GM13977 (cell line): Measurements from ENCODE around the gene LYRM4.

ENCODE experiments used
- DNase-seq: peaks from one replicate; pipeline ENCODE4 v3.0.0; 2012; ENCODE audit warnings: low spot score
- CTCF ChIP-seq: IDR thresholded peaks from 2 replicates; pipeline ENCODE4 v1.5.1; 2012; ENCODE audit warnings: mild to moderate bottlenecking, control low read depth; ENCODE audit not compliant: insufficient read depth; ENCODE audit errors: extremely low read depth, missing control alignments
- in situ Hi-C: fragments of 300-500 bp; cut with MboI; formaldehyde crosslinking; loops from one replicate; pipeline ENCODE4 v1.12.0; 2022; ENCODE audit warnings: low sequenced_read_pairs, low pct_unique_long_range_greater_than_20kb, mixed read lengths, inconsistent platforms; ENCODE audit not compliant: unreplicated experiment

LYRM4 gene

GRCh38 chr6:5260661-5261544 is at the start of gene LYRM4, which contains the start of gene FARS2:
Gene LYRM4 (minus strand): TSS chr6:5260950. CDS start chr6:5260733, 217 bp downstream.
Gene FARS2 (plus strand): TSS chr6:5261513.
- DNase-seq, result peak; percentile 91
- in situ Hi-C loops, result no loop called here
- peak; percentile 11 for TF ChIP-seq CTCF

- in situ Hi-C loops, result no loop called here
- no peak for TF ChIP-seq CTCF
- no peak for DNase-seq
These were observed 47.3 kb upstream of the LYRM4 start for GRCh38 chr6:5308066-5308465.

DNA sequence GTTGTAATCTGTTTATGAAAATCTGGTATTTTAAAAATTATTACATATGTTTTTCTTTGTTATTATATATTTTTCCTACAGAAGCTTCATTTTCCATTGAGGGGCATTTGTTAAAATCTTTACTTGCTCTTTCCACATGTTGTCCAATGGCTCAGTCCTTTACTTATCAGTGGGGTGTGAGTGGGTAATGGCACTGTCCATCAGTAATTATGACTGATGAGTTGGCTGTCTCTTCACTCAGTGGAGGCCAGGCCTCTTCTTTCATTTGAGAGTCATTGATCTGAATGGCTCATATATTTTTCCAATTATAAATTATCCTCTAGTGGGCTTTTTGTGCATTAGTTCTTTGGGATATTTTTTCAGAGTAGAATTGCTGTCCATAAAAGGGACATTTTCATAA is 46.3 kb upstream of the LYRM4 start:
- in situ Hi-C loops, result no loop called here
- TF ChIP-seq CTCF, result no peak
- DNase-seq, result no peak

DNA sequence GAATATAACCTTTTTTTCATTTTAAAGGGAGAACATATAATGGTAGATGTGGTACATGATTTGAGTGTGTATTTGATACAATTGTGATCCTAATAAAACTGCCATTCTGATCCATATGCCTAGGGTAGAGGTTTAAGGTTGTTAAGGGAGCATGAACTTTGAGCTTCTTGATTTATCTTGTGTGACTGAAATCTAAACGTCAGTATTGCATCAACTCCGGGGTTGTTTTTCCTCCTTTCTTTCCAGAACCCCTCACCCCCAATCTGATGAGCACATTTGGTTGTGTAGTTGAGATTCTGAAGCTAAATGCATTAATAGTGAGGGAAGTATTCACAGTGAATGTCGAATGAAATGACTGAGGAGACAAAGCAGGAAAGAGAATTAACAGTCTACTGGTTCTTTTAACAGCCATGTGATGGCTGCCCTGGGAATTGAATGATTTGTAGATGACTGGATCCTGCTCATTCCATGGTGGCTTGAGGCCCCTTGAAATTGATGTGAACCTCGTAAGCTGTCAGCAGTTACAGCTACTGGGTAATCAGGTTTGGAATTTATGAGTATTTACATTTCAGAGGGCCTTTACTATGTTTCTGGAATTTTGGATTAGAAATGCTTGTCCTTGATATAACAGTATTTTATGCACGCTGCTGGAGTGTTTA is 45.3 kb upstream of the LYRM4 start:
- no peak for DNase-seq
- in situ Hi-C loops, result no loop called here
- no peak for TF ChIP-seq CTCF

DNA sequence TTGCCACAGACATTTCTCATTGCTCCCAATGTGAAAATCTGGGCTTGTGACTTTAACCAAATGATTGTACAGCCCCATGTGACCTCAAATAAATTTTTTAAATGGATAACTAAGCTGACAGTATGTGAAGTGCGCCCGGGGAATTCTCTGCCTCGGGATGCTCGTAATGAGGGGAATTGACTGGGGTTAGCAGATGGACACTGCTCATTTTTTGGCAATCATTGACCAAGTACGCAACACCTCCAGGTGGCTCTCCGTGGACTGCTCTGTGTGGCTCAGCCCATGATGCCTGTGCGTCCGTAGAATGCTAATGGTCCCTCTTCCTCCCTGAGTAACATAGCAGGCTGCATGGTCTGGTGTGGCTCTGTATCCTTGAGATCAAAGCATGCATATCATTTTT is 42.9 kb upstream of the LYRM4 start:
- no peak for DNase-seq
- in situ Hi-C loops, result no loop called here
- TF ChIP-seq CTCF, result no peak

DNA sequence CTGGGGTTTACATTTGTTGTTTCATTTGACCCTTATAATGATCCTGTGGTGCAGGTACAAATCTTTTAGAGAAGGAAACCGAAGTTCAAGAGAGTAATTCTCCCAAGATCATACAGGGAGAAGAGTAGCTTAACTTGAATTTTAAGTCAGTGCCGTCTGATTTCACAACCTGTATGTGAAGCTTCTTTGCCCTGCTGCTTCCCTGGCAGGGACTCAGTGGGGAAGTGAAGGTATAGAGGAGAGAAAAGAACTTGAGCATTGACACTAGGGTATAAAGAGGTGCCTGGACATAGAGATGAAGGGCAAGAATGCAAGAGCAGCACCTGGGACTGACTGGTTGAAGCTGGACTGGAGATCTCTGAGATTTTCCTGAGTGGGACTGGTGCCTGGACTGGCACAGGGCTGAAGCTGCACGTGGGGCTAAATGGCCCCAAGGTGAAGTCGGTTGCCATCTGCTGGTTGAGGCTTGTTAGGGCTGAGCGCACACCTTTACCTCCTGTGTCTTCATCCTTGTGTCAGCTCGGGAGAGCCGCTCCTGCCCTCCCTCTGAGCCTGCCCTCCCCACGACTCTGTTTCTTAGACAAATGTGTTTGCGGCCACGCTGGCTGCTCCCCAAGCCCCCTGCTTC is 42.4 kb upstream of the LYRM4 start:
- peak; percentile 48 for DNase-seq
- in situ Hi-C loops, result no loop called here
- peak; percentile 82 for TF ChIP-seq CTCF
